NCI-H128 (cell line): ENCODE data around the gene NUPR1.
A peak's percentile ranks its signal among the peaks of the same experiment; 100 is the strongest.
"Not testable (repeated sequence)": the region's sequence is repeated elsewhere in the genome, so short reads cannot be mapped to it uniquely, and the experiment has no call there.

Experiments
- DNase-seq: peaks from one replicate; lab custom pipeline; 2025; ENCODE audit not compliant: unreplicated experiment; lab: John Stamatoyannopoulos, UW

The NUPR1 gene

GRCh38 chr16:28555561-28555960, 16.8 kb upstream of the NUPR1 start:
- DNase-seq, result no peak

GRCh38 chr16:28554634-28555423, 16.1 kb upstream of the NUPR1 start:
- DNase-seq, result no peak

- DNase-seq, result peak; percentile 69
Measured at GRCh38 chr16:28553776-28554633, 15.2 kb upstream of the NUPR1 start, which contains the start of gene SGF29. Gene SGF29 (plus strand): TSS chr16:28553920. CDS start chr16:28581070, 27,150 bp downstream.

- DNase-seq, result no peak
Measured at GRCh38 chr16:28549301-28549899, 10.6 kb upstream of the NUPR1 start.

- no peak for DNase-seq
Measured at GRCh38 chr16:28548306-28548802, 9.6 kb upstream of the NUPR1 start.

GRCh38 chr16:28546626-28547025, 7.9 kb upstream of the NUPR1 start:
- no peak for DNase-seq

GRCh38 chr16:28545964-28546363, 7.2 kb upstream of the NUPR1 start:
- DNase-seq, result not testable (repeated sequence)

GRCh38 chr16:28544998-28545397, 6.2 kb upstream of the NUPR1 start:
- DNase-seq, result no peak

GRCh38 chr16:28543072-28543471, 4.3 kb upstream of the NUPR1 start:
- DNase-seq, result no peak

GRCh38 chr16:28542646-28543045, 3.9 kb upstream of the NUPR1 start:
- DNase-seq, result no peak

- DNase-seq, result no peak
Measured at GRCh38 chr16:28540346-28540745, 1.6 kb upstream of the NUPR1 start.

GRCh38 chr16:28537964-28538732, 626 bp downstream of the NUPR1 start:
- DNase-seq, result no peak

- no peak for DNase-seq
Measured at GRCh38 chr16:28537076-28537475, 1.7 kb downstream of the NUPR1 start.

- no peak for DNase-seq
Measured at GRCh38 chr16:28534542-28535373, 4.0 kb downstream of the NUPR1 start.

- no peak for DNase-seq
Measured at GRCh38 chr16:28532940-28533647, 5.7 kb downstream of the NUPR1 start.

- no peak for DNase-seq
Measured at GRCh38 chr16:28531777-28532744, 6.7 kb downstream of the NUPR1 start.

- no peak for DNase-seq
Measured at GRCh38 chr16:28529124-28529523, 9.7 kb downstream of the NUPR1 start.

GRCh38 chr16:28528463-28528867, 10.3 kb downstream of the NUPR1 start:
- DNase-seq, result no peak
